KMS-11 (cell line): ENCODE measurements around the gene WWTR1.

ENCODE experiments used
- H2AFZ ChIP-seq: fragments of 200-600 bp; sonication (generic); 2 replicates; pipeline ENCODE4 v1.6.1; 2016; ENCODE audit warnings: antibody characterized with exemption, mixed run types, low read depth
- H3K27ac ChIP-seq: fragments of 200-600 bp; sonication (generic); 2 replicates; pipeline ENCODE4 v1.6.1; 2016; ENCODE audit warnings: mild to moderate bottlenecking, mixed run types
- H3K27me3 ChIP-seq: fragments of 200-600 bp; sonication (generic); 2 replicates; pipeline ENCODE4 v1.6.1; 2017; ENCODE audit warnings: mild to moderate bottlenecking, low read depth, mixed run types, moderate library complexity; ENCODE audit not compliant: insufficient read depth
- H3K36me3 ChIP-seq: fragments of 200-600 bp; sonication (generic); 2 replicates; pipeline ENCODE4 v1.6.1; 2017; ENCODE audit warnings: mild to moderate bottlenecking, mixed run types; ENCODE audit not compliant: insufficient read depth
- H3K4me1 ChIP-seq: fragments of 200-600 bp; sonication (generic); 2 replicates; pipeline ENCODE4 v1.6.1; 2016; ENCODE audit warnings: mild to moderate bottlenecking, low read depth, mixed run types; ENCODE audit not compliant: poor library complexity, severe bottlenecking
- H3K4me2 ChIP-seq: fragments of 200-600 bp; sonication (generic); 2 replicates; pipeline ENCODE4 v1.7.0; 2016; ENCODE audit warnings: mild to moderate bottlenecking, mixed run types
- H3K4me3 ChIP-seq: fragments of 200-600 bp; sonication (generic); IDR thresholded peaks from 2 replicates; pipeline ENCODE4 v1.6.1; 2017; ENCODE audit warnings: low read depth, low read length, mixed read lengths; ENCODE audit not compliant: insufficient read depth
- H3K79me2 ChIP-seq: fragments of 200-600 bp; sonication (generic); 2 replicates; pipeline ENCODE4 v1.6.1; 2016; ENCODE audit warnings: low read depth, mixed run types; ENCODE audit not compliant: insufficient read depth
- H3K9ac ChIP-seq: fragments of 200-600 bp; sonication (generic); 2 replicates; pipeline ENCODE4 v1.6.1; 2016; ENCODE audit warnings: mild to moderate bottlenecking, mixed run types
- H4K20me1 ChIP-seq: fragments of 200-600 bp; sonication (generic); 2 replicates; pipeline ENCODE4 v1.6.1; 2016; ENCODE audit warnings: mild to moderate bottlenecking, mixed run types; ENCODE audit not compliant: insufficient read depth
- CTCF ChIP-seq: fragments of 200-600 bp; sonication (generic); conservative IDR thresholded peaks from 2 replicates; pipeline ENCODE4 v1.6.1; 2017; ENCODE audit warnings: low read depth, mild to moderate bottlenecking, antibody characterized with exemption, low read length, moderate library complexity, mixed read lengths

The WWTR1 gene

GRCh38 chr3:149489060-149489690, 168.7 kb downstream of the WWTR1 start:
- Histone ChIP-seq H3K4me1 (no peaks in the 10 kb centered on the region), H3K4me3 (no peak overlapping the region), H3K79me2 (no peaks in the 10 kb centered on the region), H4K20me1 (no peaks in the 10 kb centered on the region), H3K4me2 (no peak overlapping the region), H3K27me3 (no peaks in the 10 kb centered on the region), H3K36me3 (no peaks in the 10 kb centered on the region), H3K9ac (no peak overlapping the region), H2AFZ (no peak overlapping the region), H3K27ac (no peak overlapping the region)
- TF ChIP-seq CTCF, result peak; percentile 70

GRCh38 chr3:149487598-149488197, 170.1 kb downstream of the WWTR1 start:
- H4K20me1 ChIP-seq, result no peaks in the 10 kb centered on the region
- no peaks in the 10 kb centered on the region for H3K27me3 ChIP-seq
- no peak overlapping the region for H2AFZ ChIP-seq
- H3K79me2 ChIP-seq, result no peaks in the 10 kb centered on the region
- H3K4me2 ChIP-seq, result no peak overlapping the region
- H3K36me3 ChIP-seq, result no peaks in the 10 kb centered on the region
- no peak overlapping the region for H3K9ac ChIP-seq
- H3K27ac ChIP-seq, result no peak overlapping the region
- no peak overlapping the region for H3K4me3 ChIP-seq
- TF ChIP-seq CTCF, result peak; percentile 93
- H3K4me1 ChIP-seq, result no peaks in the 10 kb centered on the region

- no peaks in the 10 kb centered on the region for H3K27me3 ChIP-seq
These were observed 171.1 kb downstream of the WWTR1 start for GRCh38 chr3:149486726-149487125.

GRCh38 chr3:149481491-149481890, 176.3 kb downstream of the WWTR1 start:
- no peak overlapping the region for H3K4me3 ChIP-seq
- no peak overlapping the region for H3K4me2 ChIP-seq
- H3K9ac ChIP-seq, result no peak overlapping the region
- H3K27me3 ChIP-seq, result no peaks in the 10 kb centered on the region
- TF ChIP-seq CTCF, result no peak
- H3K36me3 ChIP-seq, result no peaks in the 10 kb centered on the region
- no peaks in the 10 kb centered on the region for H3K79me2 ChIP-seq
- no peaks in the 10 kb centered on the region for H4K20me1 ChIP-seq
- no peak overlapping the region for H2AFZ ChIP-seq
- H3K4me1 ChIP-seq, result no peaks in the 10 kb centered on the region
- H3K27ac ChIP-seq, result no peak overlapping the region

More at GRCh38 chr3:149486726-149487125, 171.1 kb downstream of the WWTR1 start:
- H3K9ac ChIP-seq, result no peak overlapping the region
- H3K4me2 ChIP-seq, result no peak overlapping the region
- H3K4me1 ChIP-seq, result no peaks in the 10 kb centered on the region
- H3K79me2 ChIP-seq, result no peaks in the 10 kb centered on the region
- H3K4me3 ChIP-seq, result no peak overlapping the region
- TF ChIP-seq CTCF, result no peak
- H2AFZ ChIP-seq, result no peak overlapping the region
- H4K20me1 ChIP-seq, result no peaks in the 10 kb centered on the region
- no peaks in the 10 kb centered on the region for H3K36me3 ChIP-seq
- H3K27ac ChIP-seq, result no peak overlapping the region
